CD8-positive, alpha-beta memory T cell (primary cell): ENCODE results near the gene GALNT7. TPM values are rescaled to one million over a fixed set of nuclear protein-coding genes. Genes with fewer than 3 reads are reported as not detected.

Source experiments
- CTCF ChIA-PET: fragments of 350-600 bp; sonication (Branson Sonifier 250); formaldehyde crosslinking; loops from one replicate; lab custom pipeline; 2021; ENCODE audit warnings: antibody characterized with exemption; lab: Charles Lee
- POLR2A ChIA-PET: fragments of 350-600 bp; sonication (Branson Sonifier 250); formaldehyde crosslinking; loops from one replicate; lab custom pipeline; 2021; ENCODE audit warnings: antibody characterized with exemption; lab: Charles Lee
- DNase-seq, 5 donors: peaks; one replicate each; pipeline versions ENCODE4 v3.0.0 to v3.0.0-alpha.2; 2020 to 2022; ENCODE audit warnings: mixed read lengths in 1 of 5
- H3K27ac ChIP-seq: one replicate; pipeline ENCODE4 v1.7.0; 2013; ENCODE audit warnings: low read depth, mild to moderate bottlenecking, low read length, moderate library complexity
- H3K27me3 ChIP-seq: 2 replicates; pipeline ENCODE4 v1.7.0; 2013; ENCODE audit warnings: low read length, mild to moderate bottlenecking; ENCODE audit not compliant: insufficient read depth, poor library complexity, severe bottlenecking
- H3K36me3 ChIP-seq: 2 replicates; pipeline ENCODE4 v1.7.0; 2013; ENCODE audit warnings: mild to moderate bottlenecking, low read length, moderate library complexity; ENCODE audit not compliant: insufficient read depth
- H3K4me1 ChIP-seq: 2 replicates; pipeline ENCODE4 v1.7.0; 2013; ENCODE audit warnings: mild to moderate bottlenecking, low read length, moderate library complexity; ENCODE audit not compliant: insufficient read depth
- H3K4me3 ChIP-seq: 2 replicates; pipeline ENCODE4 v1.7.0; 2013; ENCODE audit warnings: mild to moderate bottlenecking, low read length
- H3K9me3 ChIP-seq: 2 replicates; pipeline ENCODE4 v1.7.0; 2013; ENCODE audit warnings: mild to moderate bottlenecking, low read length
- H3K27ac Mint-ChIP-seq, 8 donors: one replicate each; pipeline ENCODE4 v1.8.0; 2020 to 2021; ENCODE audit warnings: mixed read lengths in 8 of 8, mild to moderate bottlenecking in 6 of 8, inconsistent platforms in 3 of 8, moderate library complexity in 3 of 8
- H3K27me3 Mint-ChIP-seq, 2 donors: one replicate each; pipeline ENCODE4 v1.8.0; 2020 to 2021; ENCODE audit warnings: mixed read lengths in 2 of 2, mild to moderate bottlenecking in 1 of 2, moderate library complexity in 1 of 2
- H3K36me3 Mint-ChIP-seq, 3 donors: one replicate each; pipeline ENCODE4 v1.8.0; 2020 to 2021; ENCODE audit warnings: mixed read lengths in 3 of 3, inconsistent platforms in 1 of 3, mild to moderate bottlenecking in 1 of 3
- H3K4me1 Mint-ChIP-seq, 3 donors: one replicate each; pipeline ENCODE4 v1.8.0; 2020 to 2021; ENCODE audit warnings: mixed read lengths in 3 of 3, inconsistent platforms in 1 of 3, mild to moderate bottlenecking in 1 of 3
- H3K4me3 Mint-ChIP-seq, 7 donors: one replicate each; pipeline ENCODE4 v1.8.0; 2020 to 2021; ENCODE audit warnings: mixed read lengths in 7 of 7, mild to moderate bottlenecking in 6 of 7, moderate library complexity in 4 of 7, inconsistent platforms in 2 of 7
- H3K9me3 Mint-ChIP-seq, 5 donors: one replicate each; pipeline ENCODE4 v1.8.0; 2020 to 2022; ENCODE audit warnings: mixed read lengths in 5 of 5, mild to moderate bottlenecking in 3 of 5, moderate library complexity in 2 of 5, inconsistent platforms in 1 of 5
- polyA plus RNA-seq: library from polyadenylated mRNA; unstranded; fragments of 300-500 nt; fragmentation: Illumina TruSeq; gene quantifications from one replicate; pipeline ENCODE4 v1.2.3, GENCODE V29; 2021
- total RNA-seq, 2 experiments: library from RNA; stranded (reverse); gene quantifications; one replicate each; pipeline ENCODE4 v1.2.3, GENCODE V29; 2021

GALNT7 gene
- total and polyA plus RNA-seq, 3 experiments from 2014 or later, result 10.0 to 18.0 (median 16.7) TPM

DNA sequence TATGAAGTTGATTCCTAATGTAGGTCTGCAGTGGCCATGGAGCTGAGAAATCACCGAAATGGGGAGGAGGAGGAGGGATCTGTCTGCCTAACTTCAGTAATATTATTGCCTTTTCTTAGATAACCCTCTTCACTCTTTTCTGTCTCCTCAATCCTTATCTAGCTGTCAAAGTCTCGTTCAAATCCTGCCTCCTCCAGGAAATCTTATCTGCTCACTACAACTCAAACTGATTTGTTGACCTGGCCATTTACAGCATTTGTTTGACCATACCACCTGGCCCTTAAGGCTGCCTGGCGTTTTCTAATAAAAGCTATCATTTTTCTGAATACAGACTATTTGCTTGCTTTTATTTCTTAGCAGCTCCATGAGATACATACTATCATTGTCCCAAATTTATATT is 33.8 kb downstream of the GALNT7 start:
- no peak overlapping the region for H3K27ac Mint-ChIP-seq
- H3K4me3 Mint-ChIP-seq, result no peak overlapping the region
- Histone ChIP-seq H3K4me1 (no peaks in the 10 kb centered on the region), H3K9me3 (peaks cover 5% of the 10 kb centered on the region), H3K4me3 (no peak overlapping the region), H3K36me3 (no peaks in the 10 kb centered on the region), H3K27me3 (no peaks in the 10 kb centered on the region), H3K27ac (no peak overlapping the region)
- peaks cover 7 to 13% (median 9%) of the 10 kb centered on the region in 5 donors for H3K9me3 Mint-ChIP-seq
- peaks cover 24 to 36% (median 31%) of the 10 kb centered on the region in 3 donors for H3K4me1 Mint-ChIP-seq
- H3K36me3 Mint-ChIP-seq, result peaks cover 13 to 24% (median 19%) of the 10 kb centered on the region in 3 donors
- no peaks in the 10 kb centered on the region for H3K27me3 Mint-ChIP-seq
- CTCF ChIA-PET, result interaction anchor here (1.1 kb wide), 1 partner anchor 50 kb away, joined by 3 read pairs; no protein-coding TSS in a partner anchor
- DNase-seq, result no peak
- POLR2A ChIA-PET, result no interaction called here

DNA sequence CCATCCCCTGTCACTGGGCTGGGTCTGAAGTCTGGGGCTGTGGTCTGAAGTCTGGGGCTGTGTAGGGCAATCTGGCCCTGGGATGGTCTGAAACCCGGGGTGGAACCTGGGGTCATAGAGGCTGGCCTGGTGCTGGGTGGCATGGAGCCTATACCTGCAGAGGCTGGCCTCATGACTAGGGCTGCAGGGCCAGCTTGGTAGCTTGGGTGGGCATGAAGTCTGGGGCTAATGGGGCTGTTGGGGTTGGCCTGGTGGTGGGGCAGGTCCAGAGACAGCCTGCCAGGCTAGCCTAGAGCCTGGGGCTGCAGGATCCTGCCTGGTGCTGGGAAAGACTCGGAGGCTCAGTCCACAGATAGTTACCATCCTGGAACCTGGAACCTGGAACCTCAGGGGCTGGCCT is 37.0 kb downstream of the GALNT7 start:
- POLR2A ChIA-PET, result no interaction called here
- H3K9me3 Mint-ChIP-seq, result peaks cover 7 to 13% (median 9%) of the 10 kb centered on the region in 5 donors
- no peak overlapping the region for H3K4me3 ChIP-seq
- H3K27me3 ChIP-seq, result no peaks in the 10 kb centered on the region
- CTCF ChIA-PET, result no interaction called here
- H3K36me3 Mint-ChIP-seq, result peaks cover 22 to 27% (median 27%) of the 10 kb centered on the region in 3 donors
- H3K9me3 ChIP-seq, result peaks cover 5% of the 10 kb centered on the region
- no peaks in the 10 kb centered on the region for H3K36me3 ChIP-seq
- H3K4me3 Mint-ChIP-seq, result no peak overlapping the region
- no peaks in the 10 kb centered on the region for H3K27me3 Mint-ChIP-seq
- no peak for DNase-seq
- H3K27ac Mint-ChIP-seq, result no peak overlapping the region
- H3K4me1 Mint-ChIP-seq, result peaks cover 17 to 32% (median 27%) of the 10 kb centered on the region in 3 donors
- no peaks in the 10 kb centered on the region for H3K4me1 ChIP-seq
- H3K27ac ChIP-seq, result no peak overlapping the region

DNA sequence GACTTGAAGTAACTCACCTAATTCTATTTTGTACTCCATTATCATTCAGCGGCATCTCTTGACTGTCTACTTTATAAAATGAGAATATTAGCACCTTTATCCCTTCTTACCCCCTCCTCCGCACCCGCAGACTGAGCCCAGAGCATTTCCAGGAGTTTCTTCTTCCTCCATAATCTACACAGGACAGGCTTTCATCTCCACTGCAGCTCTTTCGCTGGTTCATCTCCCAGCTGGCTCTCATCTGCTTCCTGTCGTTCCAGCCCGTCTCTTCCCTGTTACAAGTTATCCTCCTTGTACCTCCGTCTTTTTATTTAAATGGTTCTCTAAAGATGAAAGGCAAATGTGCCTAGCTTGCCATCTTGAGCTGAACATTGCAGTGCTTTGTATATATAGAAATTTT is 39.8 kb downstream of the GALNT7 start:
- Mint-ChIP-seq H3K4me1 (peaks cover 17 to 40% (median 32%) of the 10 kb centered on the region in 3 donors), H3K27me3 (no peaks in the 10 kb centered on the region), H3K27ac (no peak overlapping the region), H3K4me3 (no peak overlapping the region), H3K36me3 (peaks cover 23 to 27% (median 27%) of the 10 kb centered on the region in 3 donors), H3K9me3 (peaks cover 7 to 10% (median 8%) of the 10 kb centered on the region in 5 donors)
- no peak for DNase-seq
- ChIA-PET CTCF (no interaction called here), POLR2A (no interaction called here)
- Histone ChIP-seq H3K9me3 (peaks cover 5% of the 10 kb centered on the region), H3K4me3 (no peak overlapping the region), H3K36me3 (no peaks in the 10 kb centered on the region), H3K4me1 (no peaks in the 10 kb centered on the region), H3K27me3 (no peaks in the 10 kb centered on the region), H3K27ac (no peak overlapping the region)

DNA sequence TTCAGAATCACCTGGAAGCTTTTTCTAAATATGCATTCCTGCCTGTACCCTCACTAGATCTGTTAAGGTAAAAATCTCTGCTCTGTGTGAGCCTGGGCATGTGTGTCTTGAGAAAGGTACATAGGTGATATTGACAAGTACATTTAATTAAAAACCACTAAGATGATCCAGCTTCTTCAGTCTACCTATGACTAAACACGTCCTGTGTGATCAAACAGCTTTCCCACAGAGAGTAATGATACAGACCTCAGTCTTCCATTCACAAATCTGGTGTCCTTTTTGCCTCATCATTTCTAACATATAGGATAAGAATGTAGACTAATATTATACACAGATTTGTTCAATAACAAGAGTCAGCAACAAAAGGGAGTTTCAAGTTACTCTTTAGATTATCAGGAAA is 42.6 kb downstream of the GALNT7 start:
- Mint-ChIP-seq H3K27me3 (no peaks in the 10 kb centered on the region), H3K4me3 (no peak overlapping the region), H3K9me3 (no peaks in the 10 kb centered on the region), H3K27ac (no peak overlapping the region), H3K4me1 (peaks cover 17 to 43% (median 27%) of the 10 kb centered on the region in 3 donors), H3K36me3 (peaks cover 7 to 13% (median 9%) of the 10 kb centered on the region in 3 donors)
- no peak for DNase-seq
- CTCF ChIA-PET, result no interaction called here
- Histone ChIP-seq H3K4me3 (no peak overlapping the region), H3K27ac (no peak overlapping the region), H3K4me1 (no peaks in the 10 kb centered on the region), H3K27me3 (no peaks in the 10 kb centered on the region), H3K9me3 (no peaks in the 10 kb centered on the region), H3K36me3 (no peaks in the 10 kb centered on the region)
- POLR2A ChIA-PET, result no interaction called here

DNA sequence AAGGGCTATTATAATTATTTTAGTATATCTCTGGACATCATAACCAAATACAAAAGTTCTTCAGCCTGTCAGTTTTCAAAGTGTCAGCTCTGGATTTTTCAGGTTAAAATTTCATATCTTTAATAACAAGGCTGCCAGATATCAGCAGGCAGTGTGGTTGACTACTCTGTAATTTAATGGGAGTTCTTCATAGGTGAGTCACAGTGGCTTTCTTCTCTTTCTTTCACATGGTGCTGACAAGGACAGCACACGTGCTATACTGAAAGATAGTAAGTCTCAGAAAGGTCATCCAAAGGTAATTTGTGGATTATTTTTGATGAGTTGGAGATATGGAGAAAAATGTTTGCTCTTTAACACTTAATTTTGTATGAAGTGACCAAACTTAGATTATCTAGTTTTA is 43.2 kb downstream of the GALNT7 start:
- H3K27ac ChIP-seq, result no peak overlapping the region
- no peaks in the 10 kb centered on the region for H3K27me3 ChIP-seq
- no peak overlapping the region for H3K4me3 ChIP-seq
- Mint-ChIP-seq H3K27me3 (no peaks in the 10 kb centered on the region), H3K4me3 (no peak overlapping the region), H3K9me3 (no peaks in the 10 kb centered on the region), H3K36me3 (peaks cover 6 to 13% (median 7%) of the 10 kb centered on the region in 3 donors), H3K4me1 (peaks cover 15 to 39% (median 24%) of the 10 kb centered on the region in 3 donors), H3K27ac (no peak overlapping the region)
- H3K36me3 ChIP-seq, result no peaks in the 10 kb centered on the region
- ChIA-PET POLR2A (no interaction called here), CTCF (no interaction called here)
- no peak for DNase-seq
- H3K9me3 ChIP-seq, result no peaks in the 10 kb centered on the region
- no peaks in the 10 kb centered on the region for H3K4me1 ChIP-seq

DNA sequence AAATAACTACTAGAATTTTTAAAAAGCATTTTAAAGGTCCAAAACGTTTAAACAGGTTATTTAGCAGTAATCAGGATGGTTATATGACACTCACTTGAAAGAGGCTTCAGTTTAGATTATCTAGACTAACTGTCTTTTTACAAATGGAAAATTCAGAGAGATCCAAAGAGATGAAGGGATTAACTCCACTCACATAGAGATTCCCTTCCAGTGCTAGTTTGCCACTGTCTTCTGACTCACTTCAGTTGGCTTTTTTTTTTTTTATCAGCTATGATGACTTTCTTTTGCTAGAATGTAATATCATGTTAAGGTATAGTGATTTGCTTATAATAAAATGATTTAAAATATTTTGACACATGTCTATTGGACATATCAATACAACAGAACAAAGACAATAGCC is 43.8 kb downstream of the GALNT7 start:
- no peaks in the 10 kb centered on the region for H3K9me3 Mint-ChIP-seq
- peaks cover 13 to 40% (median 24%) of the 10 kb centered on the region in 3 donors for H3K4me1 Mint-ChIP-seq
- CTCF ChIA-PET, result no interaction called here
- POLR2A ChIA-PET, result no interaction called here
- no peak for DNase-seq
- H3K27me3 Mint-ChIP-seq, result no peaks in the 10 kb centered on the region
- peak overlapping the region in 1 of 8 donors; percentile 9 for H3K27ac Mint-ChIP-seq
- peaks cover 4 to 13% (median 7%) of the 10 kb centered on the region in 3 donors for H3K36me3 Mint-ChIP-seq
- H3K4me3 ChIP-seq, result no peak overlapping the region
- no peak overlapping the region for H3K4me3 Mint-ChIP-seq
- H3K36me3 ChIP-seq, result no peaks in the 10 kb centered on the region
- no peaks in the 10 kb centered on the region for H3K27me3 ChIP-seq
- H3K27ac ChIP-seq, result no peak overlapping the region
- no peaks in the 10 kb centered on the region for H3K4me1 ChIP-seq
- no peaks in the 10 kb centered on the region for H3K9me3 ChIP-seq

DNA sequence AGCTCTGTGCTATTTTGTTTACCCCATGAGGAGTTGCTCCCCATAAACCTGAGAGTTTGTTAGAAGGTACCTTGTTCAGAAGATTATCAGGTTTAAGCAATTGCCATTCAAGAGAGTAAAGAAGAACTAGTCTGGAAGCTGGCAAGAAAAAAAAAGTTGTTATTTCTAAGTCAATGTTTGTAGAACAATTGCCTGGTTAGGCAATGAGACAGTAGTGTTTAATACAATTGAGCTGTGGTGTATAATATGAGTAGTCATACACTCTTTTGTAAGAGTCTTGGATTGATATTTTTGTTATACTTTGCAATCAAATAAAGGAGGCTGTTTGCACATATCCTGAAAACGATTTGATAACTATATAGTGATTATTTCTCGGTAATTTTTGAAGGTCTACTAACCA is 44.7 kb downstream of the GALNT7 start:
- no peaks in the 10 kb centered on the region for H3K36me3 ChIP-seq
- ChIA-PET CTCF (no interaction called here), POLR2A (no interaction called here)
- no peaks in the 10 kb centered on the region for H3K9me3 ChIP-seq
- H3K27me3 ChIP-seq, result no peaks in the 10 kb centered on the region
- peaks cover 4 to 13% (median 7%) of the 10 kb centered on the region in 3 donors for H3K36me3 Mint-ChIP-seq
- H3K4me1 Mint-ChIP-seq, result peaks cover 19 to 49% (median 33%) of the 10 kb centered on the region in 3 donors
- no peaks in the 10 kb centered on the region for H3K9me3 Mint-ChIP-seq
- no peak overlapping the region for H3K27ac Mint-ChIP-seq
- H3K4me3 ChIP-seq, result no peak overlapping the region
- H3K4me3 Mint-ChIP-seq, result no peak overlapping the region
- no peaks in the 10 kb centered on the region for H3K4me1 ChIP-seq
- no peak for DNase-seq
- H3K27me3 Mint-ChIP-seq, result no peaks in the 10 kb centered on the region
- no peak overlapping the region for H3K27ac ChIP-seq

DNA sequence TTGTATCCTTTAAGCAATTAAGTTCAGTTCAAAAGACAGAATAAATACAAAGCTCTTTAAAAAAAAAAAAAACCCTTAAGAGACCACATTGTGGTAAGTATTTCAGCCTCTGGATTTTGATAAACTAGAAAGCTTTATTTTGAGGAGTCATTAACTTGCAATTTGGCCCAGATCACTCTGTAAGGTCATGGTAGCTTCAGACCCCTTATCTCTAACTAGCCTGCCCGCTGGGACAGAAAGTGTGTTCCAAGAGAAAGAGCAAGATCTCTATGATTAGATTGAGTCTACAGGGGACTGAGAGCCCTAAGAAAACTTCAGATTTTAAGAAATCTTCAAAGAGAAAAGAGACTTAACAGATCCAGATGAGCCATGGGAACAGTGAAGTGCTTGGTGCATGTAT is 45.6 kb downstream of the GALNT7 start:
- Mint-ChIP-seq H3K27ac (no peak overlapping the region), H3K36me3 (peaks cover 3 to 10% (median 3%) of the 10 kb centered on the region in 3 donors), H3K4me1 (peaks cover 25 to 56% (median 34%) of the 10 kb centered on the region in 3 donors), H3K4me3 (no peak overlapping the region), H3K9me3 (no peaks in the 10 kb centered on the region), H3K27me3 (no peaks in the 10 kb centered on the region)
- Histone ChIP-seq H3K4me1 (no peaks in the 10 kb centered on the region), H3K27ac (no peak overlapping the region), H3K36me3 (no peaks in the 10 kb centered on the region), H3K9me3 (no peaks in the 10 kb centered on the region), H3K27me3 (no peaks in the 10 kb centered on the region), H3K4me3 (no peak overlapping the region)
- POLR2A ChIA-PET, result no interaction called here
- DNase-seq, result no peak
- CTCF ChIA-PET, result no interaction called here
